Head of caudate nucleus (tissue), 42 donors: Measurements from ENCODE around the gene TRIM43B.
A peak's percentile ranks its signal among the peaks of the same experiment; 100 is the strongest.
"Not testable (repeated sequence)": the region's sequence is repeated elsewhere in the genome, so short reads cannot be mapped to it uniquely, and the experiment has no call there.

Experiments used
- DNase-seq, 42 donors: peaks; one replicate each; pipeline versions ENCODE4 v3.0.0 to v3.0.0-alpha.2; 2020 to 2021; ENCODE audit warnings: mixed read lengths in 7 of 42
- intact Hi-C: fragments of 100-400 bp; cut with DNase I; formaldehyde crosslinking; loops from one replicate; pipeline ENCODE4 v1.15.0; 2022

TRIM43B gene

DNA sequence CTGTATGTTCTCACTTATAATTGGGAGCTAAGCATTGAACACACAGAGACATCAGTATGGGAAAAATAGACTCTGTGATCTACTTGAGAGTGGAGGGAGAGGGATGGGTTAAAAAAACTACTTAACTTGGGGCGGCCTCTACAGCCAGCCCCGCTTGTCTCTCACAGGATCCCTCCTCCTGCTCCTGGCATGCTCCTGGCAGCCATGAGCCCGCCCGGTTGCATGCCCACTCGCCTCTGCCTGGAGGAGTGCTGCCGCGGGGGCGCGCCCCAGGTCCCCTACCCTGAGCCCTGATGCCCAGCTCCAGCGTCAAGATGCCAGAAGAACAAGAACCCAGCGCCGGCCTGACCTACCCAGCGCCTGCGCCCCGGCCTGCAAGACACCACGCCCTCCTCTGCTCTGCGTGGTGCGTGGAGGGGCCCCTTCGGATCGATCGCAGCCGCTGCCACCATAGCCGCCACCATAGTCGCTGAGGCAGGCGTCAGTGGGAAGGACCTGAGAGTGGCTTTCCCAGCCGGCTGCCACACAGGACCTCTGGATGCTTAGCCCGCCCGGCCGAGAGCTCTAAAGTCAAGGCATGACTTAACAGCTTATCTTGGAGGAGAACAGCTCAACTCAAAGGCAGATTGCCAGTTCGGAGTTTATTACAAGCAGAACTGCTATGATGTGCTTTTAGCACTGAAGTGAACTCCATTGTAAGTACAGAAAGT is 49.2 kb downstream of the TRIM43B start:
- DNase-seq, intact Hi-C loops: not testable (repeated sequence)

GRCh38 chr2:95434507-95435076 is 50.0 kb downstream of the TRIM43B start:
- peak in 27 of 42 donors; percentile 13 to 72 (median 40) for DNase-seq
- intact Hi-C loops, result not testable (repeated sequence)

DNA sequence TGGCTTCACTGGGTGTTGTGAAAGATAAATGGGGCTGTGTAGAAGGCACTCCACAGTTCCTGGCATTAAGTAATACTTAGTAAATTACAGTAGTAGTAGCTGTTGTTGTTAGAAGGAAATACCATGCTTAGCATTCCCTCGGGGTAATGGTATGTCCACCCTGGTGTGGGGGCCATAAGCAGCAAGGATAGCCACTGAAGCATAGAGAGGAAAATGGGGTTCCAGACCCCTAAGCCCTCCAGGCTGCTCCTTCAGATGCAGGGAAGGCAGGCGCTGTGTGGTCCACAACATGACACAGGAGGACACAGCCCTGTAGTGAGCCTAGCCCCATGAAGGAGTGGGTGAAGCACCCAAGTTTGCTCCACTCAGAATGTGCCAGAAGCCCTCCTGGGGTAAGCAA is 50.6 kb downstream of the TRIM43B start:
- intact Hi-C loops, result not testable (repeated sequence)

GRCh38 chr2:95433373-95433772 is 51.2 kb downstream of the TRIM43B start:
- DNase-seq, intact Hi-C loops: not testable (repeated sequence)

More for the DNA sequence above, 50.6 kb downstream of the TRIM43B start:
- DNase-seq, result peak in 2 of 42 donors; percentile 3 to 36

DNA sequence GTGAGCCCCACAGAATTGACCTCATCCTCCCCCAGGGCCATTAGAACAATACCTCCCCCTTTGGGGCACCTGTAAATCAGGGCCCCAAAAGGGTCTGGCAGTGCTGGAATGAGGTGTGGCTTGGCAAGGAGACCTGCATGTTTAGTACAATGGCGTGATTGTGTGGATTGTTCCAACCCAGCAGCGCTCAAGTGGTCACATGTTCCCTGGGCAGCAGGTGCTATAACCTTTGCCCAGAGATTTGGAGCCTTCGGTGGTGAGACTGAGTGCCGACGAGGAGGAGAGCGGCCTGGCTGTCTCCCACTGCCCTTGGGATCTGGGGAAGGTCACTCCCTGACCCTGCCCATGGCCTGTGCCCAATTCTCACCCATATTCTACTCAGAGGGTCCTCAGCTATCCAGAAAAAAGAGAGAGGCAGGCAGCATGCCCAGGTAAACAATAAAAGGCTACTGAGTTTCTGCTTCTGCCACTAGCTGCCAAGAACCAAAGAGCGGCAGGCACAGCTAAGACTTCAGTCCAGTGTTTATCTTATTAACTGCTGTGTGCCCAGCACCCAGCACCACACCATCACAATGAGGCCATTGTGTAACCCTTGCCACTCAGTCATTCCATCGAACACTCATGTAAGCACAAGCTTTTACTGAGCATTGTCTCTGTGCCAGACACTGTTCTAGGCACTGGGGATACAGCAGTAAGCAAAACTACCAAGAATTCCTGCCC is 54.6 kb downstream of the TRIM43B start:
- intact Hi-C loops, DNase-seq: not testable (repeated sequence)

DNA sequence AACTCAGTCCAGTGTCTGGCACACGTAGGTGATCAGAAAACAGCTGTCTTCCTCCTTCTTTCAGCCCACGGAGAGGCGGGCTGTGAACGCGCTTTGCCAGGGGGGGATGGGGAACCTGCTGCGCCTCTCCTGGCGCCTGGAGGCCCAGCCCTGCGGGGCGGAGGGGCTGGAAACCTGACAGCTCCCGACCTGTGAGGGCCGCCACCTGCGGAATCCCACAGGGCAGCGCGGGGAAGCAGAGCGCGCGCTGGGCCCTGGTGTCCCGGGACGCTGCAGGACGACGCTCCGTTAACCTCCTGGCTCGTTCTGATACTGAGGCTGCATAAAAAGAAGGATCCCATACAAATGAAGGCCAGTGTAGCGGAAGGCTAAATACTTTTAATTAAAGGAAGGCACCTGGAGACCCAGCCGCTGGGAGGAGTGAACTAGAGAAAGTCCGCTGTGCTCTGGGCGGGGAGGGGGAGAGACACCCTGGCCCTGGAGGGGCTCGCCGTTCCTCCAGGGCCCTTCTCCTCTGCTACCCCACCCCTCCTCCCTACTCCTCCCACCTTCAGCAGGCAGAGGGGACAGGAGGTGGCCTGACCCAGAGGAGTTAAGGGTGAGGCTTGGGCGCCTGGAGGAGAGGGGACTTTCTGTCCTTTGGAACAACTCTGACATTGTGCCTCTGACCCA is 57.2 kb downstream of the TRIM43B start:
- DNase-seq, intact Hi-C loops: not testable (repeated sequence)
